Measurements from ENCODE around the gene GAPVD1.

Gene GAPVD1

DNA sequence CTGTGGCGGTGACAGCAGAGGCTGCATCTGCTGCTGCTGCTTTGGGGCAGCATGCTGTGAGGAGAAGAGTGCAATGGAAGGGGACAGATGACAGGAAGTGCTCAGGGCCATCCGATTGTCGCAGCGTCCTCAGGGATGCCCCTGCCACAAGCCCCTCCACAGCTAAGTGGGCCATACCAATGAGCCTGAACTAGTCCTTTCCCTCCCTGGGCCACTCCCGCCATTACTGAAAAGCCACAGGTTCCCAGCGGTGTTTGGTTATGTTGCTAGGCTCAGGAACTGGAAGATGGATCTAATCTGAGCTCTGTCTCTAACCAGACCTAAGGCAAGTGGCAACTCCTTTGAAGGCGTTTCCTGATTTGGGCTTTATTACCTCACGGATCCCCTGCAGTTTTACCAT, 109.2 kb downstream of the GAPVD1 start:
- no peaks in the 10 kb centered on the region for H3K9me3 ChIP-seq (ENCODE audit: low read depth, low read length)
- no peak overlapping the region for H3K4me3 ChIP-seq
- TF ChIP-seq FOXP2 (optimal IDR thresholded peaks at IDR 0.05; ENCODE audit: control extremely low read depth, extremely low read length, insufficient read depth) (no peak), EZH2 (IDR thresholded peaks at IDR 0.05) (no peak), POLR2AphosphoS5 (IDR thresholded peaks at IDR 0.05; ENCODE audit: borderline replicate concordance, low read depth, low read length) (no peak)
- no peak overlapping the region for H3K9ac ChIP-seq (ENCODE audit: insufficient read length)
- DNase-seq (ENCODE audit: low read depth, low spot score) = no peak
- no peaks in the 10 kb centered on the region for H3K36me3 ChIP-seq (ENCODE audit: insufficient read depth, low read length)
- H3K27ac ChIP-seq = no peak overlapping the region

DNA sequence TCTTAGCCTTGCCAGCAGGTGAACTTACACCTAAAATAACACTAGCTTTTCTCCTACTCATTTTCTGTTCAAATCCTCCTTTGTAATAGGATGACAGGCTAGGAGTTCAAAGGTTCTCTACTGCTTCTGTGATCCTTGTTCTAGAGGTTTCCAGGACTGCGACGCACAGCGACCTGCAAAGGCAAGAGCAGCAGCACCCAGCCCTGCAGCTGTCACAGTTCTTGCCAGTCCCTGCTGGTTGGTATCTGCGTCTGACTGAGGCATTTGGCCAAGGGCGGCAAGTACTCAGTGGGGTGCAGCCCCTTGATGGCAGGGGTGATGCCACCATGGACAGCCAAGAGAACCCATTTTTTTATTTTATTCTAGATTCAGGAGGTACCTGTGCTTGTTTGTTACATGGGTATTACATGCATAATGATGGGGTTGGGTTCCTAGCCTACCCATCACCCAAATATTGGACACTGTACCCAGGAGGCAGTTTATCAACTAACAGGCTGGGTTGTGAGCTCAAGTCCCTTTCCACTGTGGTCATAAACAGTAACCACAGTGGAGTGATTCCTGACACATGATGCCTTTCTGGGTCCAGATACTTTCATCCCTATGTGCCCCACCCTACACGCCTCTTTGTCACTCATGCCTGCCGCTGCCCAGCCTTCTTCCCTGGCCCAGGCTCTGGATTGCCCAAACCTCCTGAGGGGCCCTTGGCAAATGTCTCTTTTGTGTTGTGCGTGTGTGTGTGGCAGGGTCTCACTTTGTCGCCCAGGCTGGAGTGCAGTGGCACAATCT, 111.0 kb downstream of the GAPVD1 start:
- Histone ChIP-seq H3K9ac (ENCODE audit: insufficient read length) (no peak overlapping the region), H3K27ac (no peak overlapping the region), H3K4me3 (no peak overlapping the region), H3K9me3 (ENCODE audit: low read depth, low read length) (no peaks in the 10 kb centered on the region), H3K36me3 (ENCODE audit: insufficient read depth, low read length) (no peaks in the 10 kb centered on the region)
- no peak for TF ChIP-seq FOXP2 (optimal IDR thresholded peaks at IDR 0.05; ENCODE audit: control extremely low read depth, extremely low read length, insufficient read depth)
- TF ChIP-seq EZH2 (IDR thresholded peaks at IDR 0.05) = no peak
- TF ChIP-seq POLR2AphosphoS5 (IDR thresholded peaks at IDR 0.05; ENCODE audit: borderline replicate concordance, low read depth, low read length) = no peak
- DNase-seq (ENCODE audit: low read depth, low spot score) = no peak

DNA sequence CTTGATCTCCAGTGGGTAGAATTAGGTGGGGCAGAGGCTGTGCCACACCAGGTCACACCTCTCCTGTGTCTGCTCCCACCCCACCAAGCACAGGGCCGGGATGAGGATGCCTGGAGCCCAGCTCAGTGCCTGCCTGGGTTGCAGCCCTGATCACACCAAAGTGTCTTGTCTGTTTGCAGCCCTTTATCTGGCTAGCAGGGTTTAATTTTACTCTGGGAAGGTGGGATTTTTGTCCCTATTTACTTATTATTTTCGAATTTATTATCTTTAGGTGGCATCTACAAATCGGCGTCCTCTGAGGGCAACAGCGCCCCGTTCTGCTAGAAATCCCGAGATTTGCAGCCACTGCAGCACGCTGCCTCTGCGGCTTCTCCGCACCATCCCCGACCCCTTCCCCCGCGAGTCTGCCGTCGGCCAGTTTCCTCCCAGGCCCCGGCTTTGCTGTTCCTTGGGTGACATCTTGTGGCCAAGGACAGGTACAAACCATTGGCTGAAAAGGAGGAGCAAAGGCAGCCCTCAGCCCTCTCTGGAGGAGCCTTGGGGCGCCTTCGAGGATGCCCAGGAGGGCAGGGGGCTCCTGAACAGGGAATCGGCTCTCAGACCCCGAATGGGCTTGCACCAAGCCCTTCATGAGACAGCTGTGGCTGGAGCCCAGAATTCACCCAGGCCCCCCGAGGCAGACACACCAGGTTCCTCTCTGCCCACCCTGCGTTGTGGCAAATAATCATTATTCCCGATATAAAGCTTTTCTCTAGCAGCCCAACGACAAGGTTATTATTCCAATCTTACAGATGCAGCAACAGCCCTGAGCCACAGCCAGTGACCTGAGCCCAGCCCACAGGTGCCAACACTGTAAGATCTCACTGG, 113.0 kb downstream of the GAPVD1 start:
- TF ChIP-seq FOXP2 (optimal IDR thresholded peaks at IDR 0.05; ENCODE audit: control extremely low read depth, extremely low read length, insufficient read depth) (no peak), POLR2AphosphoS5 (IDR thresholded peaks at IDR 0.05; ENCODE audit: borderline replicate concordance, low read depth, low read length) (no peak), EZH2 (IDR thresholded peaks at IDR 0.05) (no peak)
- no peak overlapping the region for H3K9ac ChIP-seq (ENCODE audit: insufficient read length)
- no peak for DNase-seq (ENCODE audit: low read depth, low spot score)
- H3K36me3 ChIP-seq (ENCODE audit: insufficient read depth, low read length) = no peaks in the 10 kb centered on the region
- no peaks in the 10 kb centered on the region for H3K9me3 ChIP-seq (ENCODE audit: low read depth, low read length)
- no peak overlapping the region for H3K4me3 ChIP-seq
- H3K27ac ChIP-seq = no peak overlapping the region

DNA sequence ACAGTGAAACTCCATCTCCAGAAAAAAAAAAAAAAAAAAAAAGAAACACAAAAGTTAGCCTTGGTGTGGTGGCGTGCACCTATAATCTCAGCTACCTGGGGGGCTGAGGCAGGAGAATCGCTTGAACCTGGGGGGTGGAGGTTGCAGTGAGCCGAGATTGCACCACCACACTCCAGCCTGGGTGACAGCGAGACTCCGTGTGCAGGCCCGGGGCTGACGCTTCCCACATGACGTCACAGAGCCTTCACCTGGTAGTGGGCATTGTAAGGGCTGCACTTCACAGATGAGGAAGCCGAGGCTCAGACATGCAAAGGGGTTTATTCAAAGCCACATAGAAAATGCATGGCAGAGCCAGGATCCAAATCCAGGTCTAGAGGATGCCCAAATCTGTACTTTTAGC, 114.2 kb downstream of the GAPVD1 start:
- H3K27ac ChIP-seq = no peak overlapping the region
- TF ChIP-seq EZH2 (IDR thresholded peaks at IDR 0.05) (no peak), POLR2AphosphoS5 (IDR thresholded peaks at IDR 0.05; ENCODE audit: borderline replicate concordance, low read depth, low read length) (no peak), FOXP2 (optimal IDR thresholded peaks at IDR 0.05; ENCODE audit: control extremely low read depth, extremely low read length, insufficient read depth) (no peak)
- no peaks in the 10 kb centered on the region for H3K9me3 ChIP-seq (ENCODE audit: low read depth, low read length)
- no peak for DNase-seq (ENCODE audit: low read depth, low spot score)
- H3K4me3 ChIP-seq = no peak overlapping the region
- no peak overlapping the region for H3K9ac ChIP-seq (ENCODE audit: insufficient read length)
- no peaks in the 10 kb centered on the region for H3K36me3 ChIP-seq (ENCODE audit: insufficient read depth, low read length)

DNA sequence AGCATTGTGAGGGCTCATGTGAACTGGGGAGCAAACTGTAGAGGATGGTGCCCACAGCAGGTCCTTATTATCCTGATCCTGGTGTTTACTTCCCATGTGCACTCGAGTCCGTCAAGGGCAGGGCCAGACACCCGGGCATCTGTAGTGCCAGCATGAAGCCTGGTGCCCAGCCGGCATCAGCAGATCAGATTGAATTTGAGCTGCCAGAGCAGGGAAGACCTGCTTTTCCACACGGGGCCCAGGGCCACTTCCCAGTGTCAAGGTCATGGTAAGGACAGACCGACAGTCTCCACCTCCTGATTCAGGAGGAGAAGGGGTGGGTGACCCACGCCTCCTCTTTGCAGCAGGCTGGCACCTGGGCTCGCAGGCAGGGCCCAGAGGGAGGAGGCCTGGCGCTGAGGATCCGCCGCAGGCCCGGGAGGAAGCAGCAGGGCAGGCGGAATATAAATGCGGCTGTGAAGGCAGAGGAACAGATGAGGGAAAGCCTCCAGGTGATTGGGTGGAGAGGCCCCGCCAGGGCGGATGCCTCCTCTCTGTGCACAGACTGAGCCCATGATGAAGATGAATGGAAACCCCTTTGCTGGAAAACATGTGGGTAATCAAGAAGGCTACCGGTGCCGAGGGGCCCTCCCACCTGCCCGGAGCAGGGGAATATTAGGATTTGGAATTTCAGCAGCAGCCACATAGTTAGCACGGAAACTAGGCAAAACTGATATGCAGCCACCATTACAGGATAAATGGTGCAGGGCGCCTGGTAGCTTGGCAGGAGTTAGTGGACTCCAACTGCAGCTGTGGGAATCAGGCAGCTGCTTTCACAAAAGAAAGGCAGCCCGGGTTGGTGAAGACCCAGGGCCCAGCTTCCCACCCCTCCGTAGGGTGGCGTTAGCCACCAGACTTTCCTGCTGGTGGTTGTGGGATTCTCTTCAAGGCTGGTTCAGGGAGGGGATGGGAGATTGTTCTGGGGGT, 114.9 kb downstream of the GAPVD1 start:
- H3K36me3 ChIP-seq (ENCODE audit: insufficient read depth, low read length) = no peaks in the 10 kb centered on the region

DNA sequence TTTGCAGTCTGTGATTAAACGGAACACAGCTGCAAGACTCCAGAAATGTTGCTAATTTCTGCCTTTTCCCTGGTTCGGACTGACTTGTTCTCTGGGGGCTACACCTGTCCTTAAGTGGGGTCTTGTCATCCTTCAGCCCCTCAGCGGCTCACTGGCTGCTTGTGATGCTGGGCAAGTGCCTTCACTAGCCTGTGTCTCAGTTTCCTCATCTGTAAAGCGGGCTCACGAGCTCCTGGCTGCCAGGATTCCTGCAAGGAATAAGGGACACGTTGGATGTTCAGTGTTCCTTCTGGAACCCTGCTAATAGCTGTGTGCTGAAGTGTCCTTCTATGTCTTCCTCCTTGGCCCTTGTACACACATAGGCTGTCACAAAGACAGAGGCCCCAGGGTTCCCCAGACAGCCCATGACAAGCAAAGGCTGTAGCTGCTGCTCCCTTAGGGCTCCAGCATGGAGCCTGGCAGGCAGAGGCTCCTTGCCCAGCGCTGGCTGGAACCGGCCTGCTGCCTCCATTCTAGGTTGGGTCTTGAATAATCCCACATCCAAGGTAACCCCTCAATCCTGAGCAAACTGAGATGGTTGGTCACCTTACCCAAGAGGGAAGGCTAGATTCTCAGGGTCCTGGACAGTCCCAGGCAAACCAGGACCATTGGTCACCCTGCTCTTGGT, 116.1 kb downstream of the GAPVD1 start:
- H3K9ac ChIP-seq (ENCODE audit: insufficient read length) = no peak overlapping the region
- no peaks in the 10 kb centered on the region for H3K36me3 ChIP-seq (ENCODE audit: insufficient read depth, low read length)
- H3K9me3 ChIP-seq (ENCODE audit: low read depth, low read length) = no peaks in the 10 kb centered on the region
- no peak for TF ChIP-seq FOXP2 (optimal IDR thresholded peaks at IDR 0.05; ENCODE audit: control extremely low read depth, extremely low read length, insufficient read depth)
- no peak for TF ChIP-seq EZH2 (IDR thresholded peaks at IDR 0.05)
- no peak for TF ChIP-seq POLR2AphosphoS5 (IDR thresholded peaks at IDR 0.05; ENCODE audit: borderline replicate concordance, low read depth, low read length)
- H3K27ac ChIP-seq = no peak overlapping the region
- no peak overlapping the region for H3K4me3 ChIP-seq
- DNase-seq (ENCODE audit: low read depth, low spot score) = no peak

More for the DNA sequence above, 114.9 kb downstream of the GAPVD1 start:
- no peak for TF ChIP-seq FOXP2 (optimal IDR thresholded peaks at IDR 0.05; ENCODE audit: control extremely low read depth, extremely low read length, insufficient read depth)
- no peak for TF ChIP-seq EZH2 (IDR thresholded peaks at IDR 0.05)
- TF ChIP-seq POLR2AphosphoS5 (IDR thresholded peaks at IDR 0.05; ENCODE audit: borderline replicate concordance, low read depth, low read length) = no peak
- no peak overlapping the region for H3K9ac ChIP-seq (ENCODE audit: insufficient read length)
- H3K9me3 ChIP-seq (ENCODE audit: low read depth, low read length) = no peaks in the 10 kb centered on the region
- no peak overlapping the region for H3K4me3 ChIP-seq
- no peak overlapping the region for H3K27ac ChIP-seq
- DNase-seq (ENCODE audit: low read depth, low spot score) = no peak

DNA sequence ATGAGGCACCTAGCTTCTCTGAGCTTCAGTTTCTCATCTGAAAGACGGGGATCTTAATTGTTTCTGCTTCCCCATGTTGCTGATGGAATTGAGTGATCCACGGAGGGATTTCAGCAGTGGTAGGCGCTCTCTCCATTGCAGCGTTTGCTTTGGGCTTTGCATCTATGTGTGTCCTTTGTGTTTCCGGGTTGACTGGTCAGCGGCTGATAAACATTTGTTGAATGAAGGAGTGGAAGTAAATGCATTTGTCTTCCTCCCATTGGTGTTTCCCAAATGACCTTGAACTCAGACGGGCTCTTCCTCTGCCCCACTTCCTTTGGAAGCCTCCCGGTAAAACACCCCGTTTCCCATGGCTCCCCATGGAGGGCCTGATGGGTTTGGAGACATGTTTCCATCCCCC, 117.2 kb downstream of the GAPVD1 start:
- Histone ChIP-seq H3K27ac (no peak overlapping the region), H3K9me3 (ENCODE audit: low read depth, low read length) (no peaks in the 10 kb centered on the region), H3K36me3 (ENCODE audit: insufficient read depth, low read length) (no peaks in the 10 kb centered on the region), H3K4me3 (no peak overlapping the region), H3K9ac (ENCODE audit: insufficient read length) (no peak overlapping the region)
- TF ChIP-seq FOXP2 (optimal IDR thresholded peaks at IDR 0.05; ENCODE audit: control extremely low read depth, extremely low read length, insufficient read depth) (no peak), EZH2 (IDR thresholded peaks at IDR 0.05) (no peak), POLR2AphosphoS5 (IDR thresholded peaks at IDR 0.05; ENCODE audit: borderline replicate concordance, low read depth, low read length) (no peak)
- DNase-seq (ENCODE audit: low read depth, low spot score) = no peak

Measured in SK-N-MC (cell line).